ENCODE results near the gene AQP12A.

DNA sequence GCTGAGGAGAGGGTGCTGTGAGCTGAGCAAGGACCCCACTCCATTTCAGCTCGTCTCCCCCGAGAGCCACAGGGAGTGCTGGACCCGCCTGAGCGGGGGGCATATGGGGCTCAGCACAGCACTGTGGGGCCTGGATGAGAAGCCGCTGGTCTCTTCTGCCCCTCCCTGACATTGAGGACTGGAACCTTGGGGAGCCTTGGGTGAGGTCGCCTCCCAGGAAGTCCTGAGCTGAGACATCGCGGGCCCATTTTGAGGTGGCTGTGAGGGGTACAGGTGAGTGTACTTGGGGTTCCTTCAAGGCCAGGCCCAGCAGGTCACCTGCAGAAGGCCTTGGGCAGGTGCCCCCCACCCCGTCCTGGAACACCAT is 3.1 kb upstream of the AQP12A start:
- TF ChIP-seq, protein P1, sequence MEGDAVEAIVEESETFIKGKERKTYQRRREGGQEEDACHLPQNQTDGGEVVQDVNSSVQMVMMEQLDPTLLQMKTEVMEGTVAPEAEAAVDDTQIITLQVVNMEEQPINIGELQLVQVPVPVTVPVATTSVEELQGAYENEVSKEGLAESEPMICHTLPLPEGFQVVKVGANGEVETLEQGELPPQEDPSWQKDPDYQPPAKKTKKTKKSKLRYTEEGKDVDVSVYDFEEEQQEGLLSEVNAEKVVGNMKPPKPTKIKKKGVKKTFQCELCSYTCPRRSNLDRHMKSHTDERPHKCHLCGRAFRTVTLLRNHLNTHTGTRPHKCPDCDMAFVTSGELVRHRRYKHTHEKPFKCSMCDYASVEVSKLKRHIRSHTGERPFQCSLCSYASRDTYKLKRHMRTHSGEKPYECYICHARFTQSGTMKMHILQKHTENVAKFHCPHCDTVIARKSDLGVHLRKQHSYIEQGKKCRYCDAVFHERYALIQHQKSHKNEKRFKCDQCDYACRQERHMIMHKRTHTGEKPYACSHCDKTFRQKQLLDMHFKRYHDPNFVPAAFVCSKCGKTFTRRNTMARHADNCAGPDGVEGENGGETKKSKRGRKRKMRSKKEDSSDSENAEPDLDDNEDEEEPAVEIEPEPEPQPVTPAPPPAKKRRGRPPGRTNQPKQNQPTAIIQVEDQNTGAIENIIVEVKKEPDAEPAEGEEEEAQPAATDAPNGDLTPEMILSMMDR (IDR thresholded peaks at IDR 0.05), result no peak
- TF ChIP-seq EP300 (IDR thresholded peaks at IDR 0.05) (no peak), POLR2A (IDR thresholded peaks at IDR 0.05) (no peak), POLR2AphosphoS5 (IDR thresholded peaks at IDR 0.05) (no peak)

All from sigmoid colon (tissue), 4 donors.